Fibroblast of lung (primary cell): Measurements from ENCODE around the gene DLD. TPM values are rescaled to one million over a fixed set of nuclear protein-coding genes. Genes with fewer than 3 reads are reported as not detected.

Source experiments
- DNase-seq, 2 donors: peaks; one replicate each; pipeline versions ENCODE4 v3.0.0 to v3.0.0-alpha.2; 2010; ENCODE audit warnings: low read depth in 2 of 2
- H2AFZ ChIP-seq: 2 replicates; pipeline ENCODE4 v1.5.1; 2012; ENCODE audit warnings: low read length, control low read depth, inconsistent platforms
- H3K27ac ChIP-seq: 2 replicates; pipeline ENCODE4 v1.5.1; 2011; ENCODE audit warnings: low read length, control low read depth; ENCODE audit not compliant: insufficient read depth
- H3K27me3 ChIP-seq: 2 replicates; pipeline ENCODE4 v1.5.1; 2011; ENCODE audit warnings: mild to moderate bottlenecking, low read length; ENCODE audit not compliant: control insufficient read depth, insufficient read depth
- H3K36me3 ChIP-seq: 2 replicates; pipeline ENCODE4 v1.5.1; 2011; ENCODE audit warnings: low read length; ENCODE audit not compliant: control insufficient read depth, insufficient read depth
- H3K4me1 ChIP-seq: 2 replicates; pipeline ENCODE4 v1.5.1; 2011; ENCODE audit warnings: low read length; ENCODE audit not compliant: control insufficient read depth, insufficient read depth; ENCODE audit errors: extremely low read depth
- H3K4me2 ChIP-seq: 2 replicates; pipeline ENCODE4 v1.5.1; 2011; ENCODE audit warnings: low read length, control low read depth; ENCODE audit not compliant: insufficient read depth; ENCODE audit errors: extremely low read depth
- H3K4me3 ChIP-seq, 4 experiments: fragments of 200-600 bp in 1 of 4; sonication (generic) in 1 of 4; replicated peaks in 1 of 4; 2 replicates each; pipeline ENCODE4 v1.5.1; 2011 to 2016; ENCODE audit warnings: low read length in 4 of 4, low read depth in 3 of 4, mild to moderate bottlenecking in 3 of 4, control low read depth in 2 of 4, inconsistent platforms in 1 of 4, mixed read lengths in 1 of 4; ENCODE audit not compliant: insufficient read depth in 1 of 4; ENCODE audit errors: control extremely low read depth in 1 of 4
- H3K79me2 ChIP-seq: 2 replicates; pipeline ENCODE4 v1.5.1; 2012; ENCODE audit warnings: mild to moderate bottlenecking, low read length, inconsistent platforms; ENCODE audit not compliant: control insufficient read depth, insufficient read depth
- H3K9ac ChIP-seq: 2 replicates; pipeline ENCODE4 v1.5.1; 2011; ENCODE audit warnings: mild to moderate bottlenecking, low read length, control low read depth; ENCODE audit not compliant: insufficient read depth
- H3K9me3 ChIP-seq: 2 replicates; pipeline ENCODE4 v1.5.1; 2012; ENCODE audit warnings: low read depth, low read length; ENCODE audit not compliant: control insufficient read depth, insufficient read depth
- H4K20me1 ChIP-seq: 2 replicates; pipeline ENCODE4 v1.5.1; 2011; ENCODE audit warnings: low read length; ENCODE audit not compliant: control insufficient read depth, insufficient read depth; ENCODE audit errors: extremely low read depth
- EZH2 ChIP-seq: IDR thresholded peaks from 2 replicates; pipeline ENCODE4 v1.5.1; 2012; ENCODE audit warnings: low read length, control low read depth, mild to moderate bottlenecking; ENCODE audit errors: missing control alignments
- polyA plus RNA-seq, 2 donors: library from polyadenylated mRNA; depleted of rRNA in 1 of 2; stranded (reverse) in 1 of 2; unstranded in 1 of 2; fragments of >200 nt; gene quantifications; 2 replicates each; pipeline ENCODE4 v1.2.1, GENCODE V29; 2011 to 2012; ENCODE audit warnings: missing spikeins in 1 of 2
- total RNA-seq: library from RNA; depleted of rRNA; stranded (reverse); fragments of >200 nt; gene quantifications from 2 replicates; pipeline ENCODE4 v1.2.1, GENCODE V29; 2014
- TF ChIP-seq, protein P1 (sequence below), 2 donors: IDR thresholded peaks in 1 of 2; conservative IDR thresholded peaks in 1 of 2; 1 replicate in 1 of 2; 2 replicates in 1 of 2; pipeline ENCODE4 v1.5.1; 2011 to 2012; ENCODE audit warnings: low read length in 2 of 2, control low read depth in 1 of 2, inconsistent platforms in 1 of 2, low read depth in 1 of 2, mild to moderate bottlenecking in 1 of 2

Gene DLD
- total and polyA plus RNA-seq, 2 donors (not counting 1 experiment from before 2014, with no cell fraction given): 48.6 to 160 TPM

- H3K9me3 ChIP-seq: no peaks in the 10 kb centered on the region
Measured at GRCh38 chr7:107943018-107943417, 52.0 kb downstream of the DLD start.

GRCh38 chr7:107944411-107945169, 53.6 kb downstream of the DLD start:
- Histone ChIP-seq H3K9me3 (no peaks in the 10 kb centered on the region), H3K4me3 (no peak overlapping the region), H4K20me1 (no peaks in the 10 kb centered on the region), H3K27ac (no peak overlapping the region), H3K4me1 (peaks cover 32% of the 10 kb centered on the region), H3K9ac (no peak overlapping the region), H3K36me3 (peaks cover 31% of the 10 kb centered on the region), H3K79me2 (no peaks in the 10 kb centered on the region), H3K4me2 (no peak overlapping the region), H3K27me3 (no peaks in the 10 kb centered on the region), H2AFZ (no peak overlapping the region)
- no peak for DNase-seq
- no peak for TF ChIP-seq EZH2
- TF ChIP-seq, protein P1, sequence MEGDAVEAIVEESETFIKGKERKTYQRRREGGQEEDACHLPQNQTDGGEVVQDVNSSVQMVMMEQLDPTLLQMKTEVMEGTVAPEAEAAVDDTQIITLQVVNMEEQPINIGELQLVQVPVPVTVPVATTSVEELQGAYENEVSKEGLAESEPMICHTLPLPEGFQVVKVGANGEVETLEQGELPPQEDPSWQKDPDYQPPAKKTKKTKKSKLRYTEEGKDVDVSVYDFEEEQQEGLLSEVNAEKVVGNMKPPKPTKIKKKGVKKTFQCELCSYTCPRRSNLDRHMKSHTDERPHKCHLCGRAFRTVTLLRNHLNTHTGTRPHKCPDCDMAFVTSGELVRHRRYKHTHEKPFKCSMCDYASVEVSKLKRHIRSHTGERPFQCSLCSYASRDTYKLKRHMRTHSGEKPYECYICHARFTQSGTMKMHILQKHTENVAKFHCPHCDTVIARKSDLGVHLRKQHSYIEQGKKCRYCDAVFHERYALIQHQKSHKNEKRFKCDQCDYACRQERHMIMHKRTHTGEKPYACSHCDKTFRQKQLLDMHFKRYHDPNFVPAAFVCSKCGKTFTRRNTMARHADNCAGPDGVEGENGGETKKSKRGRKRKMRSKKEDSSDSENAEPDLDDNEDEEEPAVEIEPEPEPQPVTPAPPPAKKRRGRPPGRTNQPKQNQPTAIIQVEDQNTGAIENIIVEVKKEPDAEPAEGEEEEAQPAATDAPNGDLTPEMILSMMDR (conservative IDR thresholded peaks at IDR 0.05 in 1 of 2, IDR thresholded peaks at IDR 0.05 in 1 of 2; ENCODE audit: low read depth in 1 of 2, low read length in 2 of 2): no peak

More at GRCh38 chr7:107943018-107943417, 52.0 kb downstream of the DLD start:
- Histone ChIP-seq H3K4me1 (peaks cover 35% of the 10 kb centered on the region), H4K20me1 (no peaks in the 10 kb centered on the region), H3K9ac (no peak overlapping the region), H3K79me2 (no peaks in the 10 kb centered on the region), H3K4me3 (no peak overlapping the region), H3K4me2 (no peak overlapping the region), H3K36me3 (peaks cover 30% of the 10 kb centered on the region), H3K27me3 (no peaks in the 10 kb centered on the region), H3K27ac (no peak overlapping the region), H2AFZ (no peak overlapping the region)
- no peak for TF ChIP-seq EZH2
- TF ChIP-seq, protein P1 (conservative IDR thresholded peaks at IDR 0.05 in 1 of 2, IDR thresholded peaks at IDR 0.05 in 1 of 2; ENCODE audit: low read depth in 1 of 2, low read length in 2 of 2): no peak
- no peak for DNase-seq

GRCh38 chr7:107945332-107945731, 54.3 kb downstream of the DLD start:
- H3K9ac ChIP-seq: no peak overlapping the region
- H2AFZ ChIP-seq: no peak overlapping the region
- H3K27ac ChIP-seq: no peak overlapping the region
- no peaks in the 10 kb centered on the region for H3K9me3 ChIP-seq
- no peaks in the 10 kb centered on the region for H3K79me2 ChIP-seq
- H3K36me3 ChIP-seq: peaks cover 31% of the 10 kb centered on the region
- no peaks in the 10 kb centered on the region for H4K20me1 ChIP-seq
- no peaks in the 10 kb centered on the region for H3K27me3 ChIP-seq
- no peak for DNase-seq
- H3K4me1 ChIP-seq: peaks cover 30% of the 10 kb centered on the region
- H3K4me3 ChIP-seq: no peak overlapping the region
- no peak overlapping the region for H3K4me2 ChIP-seq
- no peak for TF ChIP-seq EZH2
